PFSK-1 (cell line): ENCODE measurements around the gene USP7.

ENCODE experiments used
- FOXP2 ChIP-seq: optimal IDR thresholded peaks from 2 replicates; pipeline ENCODE3; 2011; ENCODE audit warnings: borderline replicate concordance, control low read depth, inconsistent platforms; ENCODE audit not compliant: insufficient read depth; ENCODE audit errors: extremely low read length, extremely low read depth
- POLR2AphosphoS5 ChIP-seq: IDR thresholded peaks from 2 replicates; pipeline ENCODE4 v1.6.1; 2012; ENCODE audit warnings: low read depth, mild to moderate bottlenecking, control low read depth, low read length, moderate library complexity
- SIN3A ChIP-seq: IDR thresholded peaks from 2 replicates; pipeline ENCODE4 v1.6.1; 2012; ENCODE audit warnings: mild to moderate bottlenecking, low read length, moderate library complexity, borderline replicate concordance; ENCODE audit not compliant: insufficient read depth
- TAF1 ChIP-seq: IDR thresholded peaks from 2 replicates; pipeline ENCODE4 v1.6.1; 2012; ENCODE audit warnings: low read length, control low read depth, borderline replicate concordance; ENCODE audit not compliant: insufficient read depth
- TF ChIP-seq, protein P1 (sequence below), 2 experiments: IDR thresholded peaks; 2 replicates each; pipeline versions ENCODE4 v1.6.1 to v1.8.0; 2011 to 2012; ENCODE audit warnings: low read depth in 2 of 2, low read length in 2 of 2, control low read depth in 1 of 2, inconsistent platforms in 1 of 2, mild to moderate bottlenecking in 1 of 2, moderate library complexity in 1 of 2; ENCODE audit not compliant: insufficient read depth in 1 of 2

DNA sequence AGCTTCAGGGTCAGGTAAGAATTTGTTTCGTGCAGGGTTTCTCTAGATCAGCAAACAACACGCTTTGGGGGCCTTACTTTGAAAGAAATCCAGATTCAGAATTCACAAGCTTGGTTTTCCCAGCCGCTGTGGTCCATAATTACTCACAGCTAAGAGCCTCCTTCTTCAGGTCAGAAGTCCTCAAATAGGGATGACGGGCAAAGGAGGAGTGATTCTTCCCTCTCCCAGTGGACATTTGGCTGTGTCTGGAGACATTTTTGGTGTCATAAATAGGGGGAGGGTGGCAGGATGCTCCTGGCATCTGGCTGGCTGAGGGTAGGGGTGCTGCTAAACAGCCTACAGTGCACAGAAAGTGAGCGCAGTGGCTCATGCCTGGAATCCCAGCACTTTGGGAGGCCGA lies 48.6 kb upstream of the USP7 start:
- TF ChIP-seq POLR2AphosphoS5, result no peak
- TF ChIP-seq, protein P1, sequence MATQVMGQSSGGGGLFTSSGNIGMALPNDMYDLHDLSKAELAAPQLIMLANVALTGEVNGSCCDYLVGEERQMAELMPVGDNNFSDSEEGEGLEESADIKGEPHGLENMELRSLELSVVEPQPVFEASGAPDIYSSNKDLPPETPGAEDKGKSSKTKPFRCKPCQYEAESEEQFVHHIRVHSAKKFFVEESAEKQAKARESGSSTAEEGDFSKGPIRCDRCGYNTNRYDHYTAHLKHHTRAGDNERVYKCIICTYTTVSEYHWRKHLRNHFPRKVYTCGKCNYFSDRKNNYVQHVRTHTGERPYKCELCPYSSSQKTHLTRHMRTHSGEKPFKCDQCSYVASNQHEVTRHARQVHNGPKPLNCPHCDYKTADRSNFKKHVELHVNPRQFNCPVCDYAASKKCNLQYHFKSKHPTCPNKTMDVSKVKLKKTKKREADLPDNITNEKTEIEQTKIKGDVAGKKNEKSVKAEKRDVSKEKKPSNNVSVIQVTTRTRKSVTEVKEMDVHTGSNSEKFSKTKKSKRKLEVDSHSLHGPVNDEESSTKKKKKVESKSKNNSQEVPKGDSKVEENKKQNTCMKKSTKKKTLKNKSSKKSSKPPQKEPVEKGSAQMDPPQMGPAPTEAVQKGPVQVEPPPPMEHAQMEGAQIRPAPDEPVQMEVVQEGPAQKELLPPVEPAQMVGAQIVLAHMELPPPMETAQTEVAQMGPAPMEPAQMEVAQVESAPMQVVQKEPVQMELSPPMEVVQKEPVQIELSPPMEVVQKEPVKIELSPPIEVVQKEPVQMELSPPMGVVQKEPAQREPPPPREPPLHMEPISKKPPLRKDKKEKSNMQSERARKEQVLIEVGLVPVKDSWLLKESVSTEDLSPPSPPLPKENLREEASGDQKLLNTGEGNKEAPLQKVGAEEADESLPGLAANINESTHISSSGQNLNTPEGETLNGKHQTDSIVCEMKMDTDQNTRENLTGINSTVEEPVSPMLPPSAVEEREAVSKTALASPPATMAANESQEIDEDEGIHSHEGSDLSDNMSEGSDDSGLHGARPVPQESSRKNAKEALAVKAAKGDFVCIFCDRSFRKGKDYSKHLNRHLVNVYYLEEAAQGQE (IDR thresholded peaks at IDR 0.05; ENCODE audit: insufficient read depth in 1 of 2, low read depth in 2 of 2, low read length in 2 of 2), result no peak
- no peak for TF ChIP-seq SIN3A
- TF ChIP-seq TAF1, result no peak
- no peak for TF ChIP-seq FOXP2
